Liver (tissue), 3 donors: Measurements from ENCODE around the gene PALLD.

Source experiments
- FOXA1 ChIP-seq: IDR thresholded peaks from 2 replicates; pipeline ENCODE4 v1.6.1; 2016; ENCODE audit warnings: antibody characterized with exemption
- HNF4G ChIP-seq: IDR thresholded peaks from 2 replicates; pipeline ENCODE4 v1.6.1; 2016; ENCODE audit warnings: antibody characterized with exemption
- JUND ChIP-seq, 2 donors: IDR thresholded peaks; 2 replicates each; pipeline ENCODE4 v1.6.1; 2016; ENCODE audit warnings: antibody characterized with exemption in 2 of 2
- MAX ChIP-seq: IDR thresholded peaks from 2 replicates; pipeline ENCODE4 v1.6.1; 2016; ENCODE audit warnings: antibody characterized with exemption
- RAD21 ChIP-seq, 2 donors: IDR thresholded peaks; 2 replicates each; pipeline ENCODE4 v1.6.1; 2016; ENCODE audit warnings: antibody characterized with exemption in 2 of 2, mild to moderate bottlenecking in 2 of 2
- SP1 ChIP-seq: IDR thresholded peaks from 2 replicates; pipeline ENCODE4 v1.6.1; 2018; ENCODE audit warnings: antibody characterized with exemption, mild to moderate bottlenecking
- TAF1 ChIP-seq: conservative IDR thresholded peaks from 2 replicates; pipeline ENCODE4 v1.6.1; 2016; ENCODE audit warnings: antibody characterized with exemption, mild to moderate bottlenecking
- ZBTB33 ChIP-seq: IDR thresholded peaks from 2 replicates; pipeline ENCODE4 v1.6.1; 2016; ENCODE audit warnings: antibody characterized with exemption
- TF ChIP-seq, protein P1 (sequence below): fragments of 150-350 bp; IDR thresholded peaks from 2 replicates; pipeline ENCODE4 v1.5.1; 2017; ENCODE audit warnings: improper control_type of control experiment, low read depth, low read length; ENCODE audit not compliant: missing input control
- TF ChIP-seq, protein P2 (sequence below): IDR thresholded peaks from 2 replicates; pipeline ENCODE4 v1.6.1; 2016; ENCODE audit warnings: antibody characterized with exemption
- TF ChIP-seq, protein P3 (sequence below): IDR thresholded peaks from 2 replicates; pipeline ENCODE4 v1.6.1; 2016; ENCODE audit warnings: antibody characterized with exemption, mild to moderate bottlenecking
- donor health status: healthy.
- donor health status: healthy.

GRCh38 chr4:168790898-168791297, 294.0 kb downstream of the PALLD start:
- TF ChIP-seq JUND (IDR thresholded peaks at IDR 0.05): no peak
- TF ChIP-seq, protein P1, sequence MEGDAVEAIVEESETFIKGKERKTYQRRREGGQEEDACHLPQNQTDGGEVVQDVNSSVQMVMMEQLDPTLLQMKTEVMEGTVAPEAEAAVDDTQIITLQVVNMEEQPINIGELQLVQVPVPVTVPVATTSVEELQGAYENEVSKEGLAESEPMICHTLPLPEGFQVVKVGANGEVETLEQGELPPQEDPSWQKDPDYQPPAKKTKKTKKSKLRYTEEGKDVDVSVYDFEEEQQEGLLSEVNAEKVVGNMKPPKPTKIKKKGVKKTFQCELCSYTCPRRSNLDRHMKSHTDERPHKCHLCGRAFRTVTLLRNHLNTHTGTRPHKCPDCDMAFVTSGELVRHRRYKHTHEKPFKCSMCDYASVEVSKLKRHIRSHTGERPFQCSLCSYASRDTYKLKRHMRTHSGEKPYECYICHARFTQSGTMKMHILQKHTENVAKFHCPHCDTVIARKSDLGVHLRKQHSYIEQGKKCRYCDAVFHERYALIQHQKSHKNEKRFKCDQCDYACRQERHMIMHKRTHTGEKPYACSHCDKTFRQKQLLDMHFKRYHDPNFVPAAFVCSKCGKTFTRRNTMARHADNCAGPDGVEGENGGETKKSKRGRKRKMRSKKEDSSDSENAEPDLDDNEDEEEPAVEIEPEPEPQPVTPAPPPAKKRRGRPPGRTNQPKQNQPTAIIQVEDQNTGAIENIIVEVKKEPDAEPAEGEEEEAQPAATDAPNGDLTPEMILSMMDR: no peak
- TF ChIP-seq ZBTB33: no peak
- no peak for TF ChIP-seq RAD21 (IDR thresholded peaks at IDR 0.05)
- TF ChIP-seq, protein P2, sequence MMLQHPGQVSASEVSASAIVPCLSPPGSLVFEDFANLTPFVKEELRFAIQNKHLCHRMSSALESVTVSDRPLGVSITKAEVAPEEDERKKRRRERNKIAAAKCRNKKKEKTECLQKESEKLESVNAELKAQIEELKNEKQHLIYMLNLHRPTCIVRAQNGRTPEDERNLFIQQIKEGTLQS: no peak
- TF ChIP-seq, protein P3, sequence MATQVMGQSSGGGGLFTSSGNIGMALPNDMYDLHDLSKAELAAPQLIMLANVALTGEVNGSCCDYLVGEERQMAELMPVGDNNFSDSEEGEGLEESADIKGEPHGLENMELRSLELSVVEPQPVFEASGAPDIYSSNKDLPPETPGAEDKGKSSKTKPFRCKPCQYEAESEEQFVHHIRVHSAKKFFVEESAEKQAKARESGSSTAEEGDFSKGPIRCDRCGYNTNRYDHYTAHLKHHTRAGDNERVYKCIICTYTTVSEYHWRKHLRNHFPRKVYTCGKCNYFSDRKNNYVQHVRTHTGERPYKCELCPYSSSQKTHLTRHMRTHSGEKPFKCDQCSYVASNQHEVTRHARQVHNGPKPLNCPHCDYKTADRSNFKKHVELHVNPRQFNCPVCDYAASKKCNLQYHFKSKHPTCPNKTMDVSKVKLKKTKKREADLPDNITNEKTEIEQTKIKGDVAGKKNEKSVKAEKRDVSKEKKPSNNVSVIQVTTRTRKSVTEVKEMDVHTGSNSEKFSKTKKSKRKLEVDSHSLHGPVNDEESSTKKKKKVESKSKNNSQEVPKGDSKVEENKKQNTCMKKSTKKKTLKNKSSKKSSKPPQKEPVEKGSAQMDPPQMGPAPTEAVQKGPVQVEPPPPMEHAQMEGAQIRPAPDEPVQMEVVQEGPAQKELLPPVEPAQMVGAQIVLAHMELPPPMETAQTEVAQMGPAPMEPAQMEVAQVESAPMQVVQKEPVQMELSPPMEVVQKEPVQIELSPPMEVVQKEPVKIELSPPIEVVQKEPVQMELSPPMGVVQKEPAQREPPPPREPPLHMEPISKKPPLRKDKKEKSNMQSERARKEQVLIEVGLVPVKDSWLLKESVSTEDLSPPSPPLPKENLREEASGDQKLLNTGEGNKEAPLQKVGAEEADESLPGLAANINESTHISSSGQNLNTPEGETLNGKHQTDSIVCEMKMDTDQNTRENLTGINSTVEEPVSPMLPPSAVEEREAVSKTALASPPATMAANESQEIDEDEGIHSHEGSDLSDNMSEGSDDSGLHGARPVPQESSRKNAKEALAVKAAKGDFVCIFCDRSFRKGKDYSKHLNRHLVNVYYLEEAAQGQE: no peak
- TF ChIP-seq HNF4G: no peak
- no peak for TF ChIP-seq TAF1
- no peak for TF ChIP-seq SP1
- no peak for TF ChIP-seq MAX
- no peak for TF ChIP-seq FOXA1
